GM12891 (cell line): ENCODE measurements around the gene TMEM120A.

Experiments used
- DNase-seq: peaks from one replicate; pipeline ENCODE4 v3.0.0; 2011; ENCODE audit warnings: low spot score; ENCODE audit not compliant: insufficient read length
- FAIRE-seq: peaks from 2 replicates; lab custom pipeline; 2011; peaks lifted over from hg19 to GRCh38; lab: Jason Lieb, UNC
- PAX5 ChIP-seq: IDR thresholded peaks from 2 replicates; pipeline ENCODE4 v1.6.1; 2011; ENCODE audit warnings: low read length, moderate library complexity, mild to moderate bottlenecking; ENCODE audit not compliant: insufficient read depth, severe bottlenecking
- POLR2A ChIP-seq: IDR thresholded peaks from 2 replicates; pipeline ENCODE4 v1.6.1; 2011; ENCODE audit warnings: low read depth, low read length, control low read depth
- POLR2AphosphoS5 ChIP-seq: IDR thresholded peaks from 2 replicates; pipeline ENCODE4 v1.6.1; 2011; ENCODE audit warnings: low read depth, low read length, control low read depth
- POU2F2 ChIP-seq: IDR thresholded peaks from 2 replicates; pipeline ENCODE4 v1.6.1; 2011; ENCODE audit warnings: low read depth, mild to moderate bottlenecking, control low read depth, low read length, moderate library complexity
- SPI1 ChIP-seq: IDR thresholded peaks from 2 replicates; pipeline ENCODE4 v1.6.1; 2011; ENCODE audit warnings: low read depth, low read length, control low read depth
- TAF1 ChIP-seq: IDR thresholded peaks from 2 replicates; pipeline ENCODE4 v1.6.1; 2011; ENCODE audit warnings: low read depth, low read length, control low read depth

The TMEM120A gene

DNA sequence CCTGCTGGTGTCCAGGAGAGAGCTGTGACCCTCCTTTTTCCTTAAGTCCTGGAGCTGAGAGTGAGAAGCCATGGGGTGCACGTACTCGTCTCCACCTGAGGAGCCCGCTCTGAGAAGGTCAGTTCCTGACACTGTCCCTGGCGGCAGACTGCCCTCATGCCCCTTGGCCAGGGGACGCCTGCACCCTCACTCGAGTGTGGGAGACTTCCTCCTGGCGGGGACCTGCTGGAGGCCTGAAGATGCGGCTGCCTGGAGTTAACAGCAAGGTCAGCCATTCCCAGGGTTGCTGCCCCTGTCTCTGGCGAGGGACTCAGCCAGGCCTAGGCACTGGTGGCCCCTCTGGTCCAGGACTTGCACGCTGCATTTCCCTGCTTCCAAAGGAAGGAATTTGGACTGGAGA lies 26.4 kb downstream of the TMEM120A start:
- no peak for FAIRE-seq
- no peak for DNase-seq
- TF ChIP-seq POLR2A = no peak
- TF ChIP-seq POLR2AphosphoS5 = no peak

GRCh38 chr7:75967487-75967997 lies 26.9 kb downstream of the TMEM120A start:
- FAIRE-seq = no peak
- DNase-seq = no peak
- no peak for TF ChIP-seq TAF1
- no peak for TF ChIP-seq PAX5
- TF ChIP-seq POLR2AphosphoS5 = no peak
- no peak for TF ChIP-seq SPI1
- no peak for TF ChIP-seq POU2F2
- no peak for TF ChIP-seq POLR2A

DNA sequence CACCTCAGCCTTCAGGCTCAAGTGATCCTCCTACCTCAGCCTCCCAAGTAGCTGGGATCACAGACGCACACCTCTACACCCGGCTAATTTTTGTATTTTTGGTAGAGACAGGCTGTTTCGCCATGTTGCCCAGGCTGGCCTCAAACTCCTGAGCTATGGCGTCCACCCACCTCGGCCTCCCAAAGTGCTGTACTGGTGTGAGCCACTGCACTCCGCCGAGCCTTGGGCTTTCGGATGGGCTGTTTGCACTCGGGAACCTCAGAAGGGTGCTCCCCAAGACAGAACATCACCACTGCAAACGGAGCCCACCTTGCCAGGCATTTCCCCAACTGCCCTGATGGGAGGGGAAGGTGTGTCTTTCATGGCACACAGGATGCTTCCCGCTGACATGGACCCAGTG lies 27.3 kb downstream of the TMEM120A start:
- TF ChIP-seq TAF1 = no peak
- no peak for TF ChIP-seq PAX5
- no peak for TF ChIP-seq SPI1
- no peak for TF ChIP-seq POLR2AphosphoS5
- no peak for TF ChIP-seq POLR2A
- TF ChIP-seq POU2F2 = no peak
- no peak for DNase-seq
- FAIRE-seq = no peak

DNA sequence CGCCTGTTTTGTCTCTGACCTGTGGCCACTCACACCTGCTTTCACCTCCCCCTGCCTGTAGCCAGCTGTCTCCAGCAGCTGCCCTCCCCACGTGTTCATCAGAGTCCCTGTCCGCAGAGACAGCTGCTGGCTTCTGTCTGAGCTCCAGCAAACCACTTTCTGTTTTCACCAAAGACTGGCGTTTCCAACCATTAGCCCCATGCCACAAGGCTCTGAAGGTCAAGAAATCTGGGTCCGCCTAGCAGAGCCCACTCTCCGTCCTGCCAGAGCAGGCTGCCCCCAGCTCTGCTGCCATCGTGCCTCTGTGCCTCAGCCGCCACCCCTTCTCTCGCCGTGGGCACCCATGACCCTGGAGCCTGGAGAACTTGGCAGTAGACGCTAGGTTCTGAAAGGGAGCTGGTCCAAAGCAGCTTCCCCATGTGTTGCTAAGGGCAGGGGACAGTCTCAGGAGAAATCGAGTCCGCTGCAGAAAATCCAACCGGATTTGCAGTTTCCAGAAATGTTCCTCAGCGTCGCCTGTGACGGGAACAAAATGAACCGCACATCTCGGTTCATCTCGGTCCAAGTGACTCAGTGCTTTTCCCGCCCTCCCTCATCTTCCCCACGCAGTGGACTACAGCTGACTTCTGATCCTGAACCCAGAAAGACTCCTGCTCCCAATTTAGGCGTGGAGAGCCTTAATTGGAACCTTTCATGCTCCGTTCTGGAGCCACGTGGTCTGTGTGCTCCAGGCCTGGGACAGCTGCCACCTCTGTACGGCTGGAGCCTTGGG lies 28.0 kb downstream of the TMEM120A start:
- no peak for FAIRE-seq
- TF ChIP-seq POLR2AphosphoS5 = no peak
- DNase-seq = no peak

DNA sequence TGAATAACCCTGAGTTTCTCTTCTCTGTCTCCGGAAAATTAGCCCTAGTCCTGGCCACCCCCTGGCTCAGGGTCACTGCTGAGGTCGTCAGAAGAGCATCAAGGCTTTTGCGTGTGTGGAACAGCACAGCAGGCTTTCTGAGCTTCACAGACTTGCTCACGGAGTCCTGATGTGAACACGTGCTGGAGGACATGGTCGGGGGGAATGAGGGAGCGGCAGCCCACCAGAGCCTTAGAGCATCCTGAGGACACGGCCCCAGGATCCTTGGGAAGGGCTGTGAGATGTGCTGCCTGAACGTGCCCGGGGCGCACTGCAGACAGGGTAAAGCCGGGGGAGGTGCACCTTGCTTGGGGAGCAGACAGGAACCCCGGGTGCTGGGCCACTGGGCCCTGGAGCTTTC lies 28.8 kb downstream of the TMEM120A start:
- no peak for DNase-seq
- FAIRE-seq = no peak

GRCh38 chr7:75963381-75963995 lies 30.9 kb downstream of the TMEM120A start:
- DNase-seq (no peak), FAIRE-seq (no peak)
- TF ChIP-seq SPI1 (no peak), PAX5 (no peak), POLR2A (no peak), TAF1 (no peak), POU2F2 (no peak), POLR2AphosphoS5 (no peak)

More for the DNA sequence above, 28.8 kb downstream of the TMEM120A start:
- TF ChIP-seq POU2F2 = no peak
- no peak for TF ChIP-seq POLR2AphosphoS5
- TF ChIP-seq TAF1 = no peak
- no peak for TF ChIP-seq SPI1

- no peak for DNase-seq
- no peak for FAIRE-seq
- TF ChIP-seq POU2F2 (no peak), SPI1 (no peak), POLR2AphosphoS5 (no peak), TAF1 (no peak), POLR2A (no peak), PAX5 (no peak)
These were observed 31.6 kb downstream of the TMEM120A start for GRCh38 chr7:75962607-75963380.

DNA sequence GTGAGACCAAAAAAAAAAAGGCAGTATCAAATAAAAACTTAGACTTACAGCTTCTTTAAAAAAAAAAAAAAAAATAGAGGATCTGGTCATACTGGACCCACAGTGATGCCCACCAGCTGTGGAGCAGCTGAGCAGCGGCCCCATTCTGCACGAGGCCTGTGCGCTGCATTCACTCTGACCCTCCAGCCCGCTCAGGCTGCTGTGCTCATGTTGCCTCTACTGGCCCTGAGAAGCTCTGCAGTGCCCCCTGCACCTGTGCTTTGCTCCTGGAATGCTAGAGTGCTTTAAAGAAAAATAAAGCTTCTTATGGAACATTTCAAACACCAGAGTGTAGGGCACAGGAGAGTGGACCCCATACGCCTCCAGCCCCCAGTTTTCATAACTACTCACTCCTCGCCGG lies 33.2 kb downstream of the TMEM120A start:
- no peak for DNase-seq
- FAIRE-seq = no peak

GRCh38 chr7:75960372-75960771 lies 34.0 kb downstream of the TMEM120A start:
- no peak for DNase-seq
- TF ChIP-seq PAX5 (no peak), POLR2A (no peak), POLR2AphosphoS5 (no peak), SPI1 (no peak), POU2F2 (no peak), TAF1 (no peak)
- FAIRE-seq = no peak

More for the DNA sequence above, 33.2 kb downstream of the TMEM120A start:
- TF ChIP-seq TAF1 (no peak), SPI1 (no peak), POLR2AphosphoS5 (no peak), POLR2A (no peak), PAX5 (no peak), POU2F2 (no peak)
